Calu3 (cell line): Measurements from ENCODE around the gene NBEA. TPM values are rescaled to one million over a fixed set of nuclear protein-coding genes. Genes with fewer than 3 reads are reported as not detected.

Experiments
- BruUV-seq: library from RNA; stranded (reverse); fragments of 400-500 nt; replicated peaks from 2 replicates; lab custom pipeline; 2021; lab: Mats Ljungman, UMichigan
- CTCF ChIA-PET: fragments of 300-600 bp; sonication (Branson Sonifier 250); formaldehyde crosslinking; loops from one replicate; lab custom pipeline; 2022; ENCODE audit warnings: antibody characterized with exemption; lab: Charles Lee
- DNase-seq: peaks from one replicate; pipeline ENCODE4 v3.0.0; 2022
- H3K27ac Mint-ChIP-seq: one replicate; pipeline ENCODE4 v1.8.0; 2022; ENCODE audit warnings: mixed read lengths; ENCODE audit not compliant: unreplicated experiment
- H3K27me3 Mint-ChIP-seq: one replicate; pipeline ENCODE4 v1.8.0; 2022; ENCODE audit warnings: mixed read lengths; ENCODE audit not compliant: unreplicated experiment
- H3K36me3 Mint-ChIP-seq: one replicate; pipeline ENCODE4 v1.8.0; 2022; ENCODE audit warnings: mild to moderate bottlenecking, moderate library complexity, mixed read lengths; ENCODE audit not compliant: insufficient read depth, unreplicated experiment
- H3K4me1 Mint-ChIP-seq: one replicate; pipeline ENCODE4 v1.8.0; 2022; ENCODE audit warnings: mild to moderate bottlenecking, low read depth, mixed read lengths; ENCODE audit not compliant: unreplicated experiment
- H3K4me3 Mint-ChIP-seq: one replicate; pipeline ENCODE4 v1.8.0; 2022; ENCODE audit warnings: mild to moderate bottlenecking, low read depth, moderate library complexity, mixed read lengths; ENCODE audit not compliant: unreplicated experiment
- H3K9me3 Mint-ChIP-seq: one replicate; pipeline ENCODE4 v1.8.0; 2022; ENCODE audit warnings: low read depth, mixed read lengths; ENCODE audit not compliant: unreplicated experiment
- CTCF ChIP-seq: fragments of 200-600 bp; IDR thresholded peaks from one replicate; pipeline ENCODE4 v1.8.0; 2022; ENCODE audit warnings: antibody characterized with exemption; ENCODE audit not compliant: unreplicated experiment
- intact Hi-C: fragments of 100-400 bp; cut with micrococcal nuclease; formaldehyde crosslinking; loops from one replicate; pipeline ENCODE4 v1.10.0; 2022; ENCODE audit not compliant: unreplicated experiment
- total RNA-seq: library from RNA; stranded (reverse); gene quantifications from 2 replicates; pipeline ENCODE4 v1.2.3, GENCODE V29; 2022

NBEA gene
- total RNA-seq, 1 experiment from 2014 or later: 18.0 TPM

GRCh38 chr13:35475960-35476943 is 534.2 kb downstream of the NBEA start, which contains the start of gene MAB21L1:
Gene MAB21L1, minus strand, starts transcription at chr13:35476689. Its CDS starts 551 bp downstream, at chr13:35476138.
- no peaks in the 10 kb centered on the region for H3K36me3 Mint-ChIP-seq
- H3K27ac Mint-ChIP-seq: no peak within 1 kb of the TSS
- H3K9me3 Mint-ChIP-seq: no peaks in the 10 kb centered on the region
- H3K4me1 Mint-ChIP-seq: no peaks in the 10 kb centered on the region
- CTCF ChIA-PET: no interaction called here
- H3K4me3 Mint-ChIP-seq: no peak within 1 kb of the TSS
- no peak for TF ChIP-seq CTCF
- no TSS peak for BruUV-seq
- H3K27me3 Mint-ChIP-seq: no peaks in the 10 kb centered on the region
- intact Hi-C loops: no loop called here
- DNase-seq: no peak

GRCh38 chr13:35477386-35477946 is 535.4 kb downstream of the NBEA start:
- Mint-ChIP-seq H3K4me1 (no peaks in the 10 kb centered on the region), H3K4me3 (no peak overlapping the region), H3K27me3 (no peaks in the 10 kb centered on the region), H3K27ac (no peak overlapping the region), H3K36me3 (no peaks in the 10 kb centered on the region), H3K9me3 (no peaks in the 10 kb centered on the region)
- CTCF ChIA-PET: no interaction called here
- TF ChIP-seq CTCF: no peak
- BruUV-seq: no TSS peak
- intact Hi-C loops: no loop called here
- DNase-seq: no peak

GRCh38 chr13:35478271-35479037 is 536.4 kb downstream of the NBEA start:
- H3K4me3 Mint-ChIP-seq: no peak overlapping the region
- intact Hi-C loops: no loop called here
- BruUV-seq: no TSS peak
- H3K36me3 Mint-ChIP-seq: no peaks in the 10 kb centered on the region
- H3K27ac Mint-ChIP-seq: no peak overlapping the region
- H3K9me3 Mint-ChIP-seq: no peaks in the 10 kb centered on the region
- no peak for DNase-seq
- CTCF ChIA-PET: no interaction called here
- TF ChIP-seq CTCF: no peak
- H3K4me1 Mint-ChIP-seq: no peaks in the 10 kb centered on the region
- no peaks in the 10 kb centered on the region for H3K27me3 Mint-ChIP-seq

- Mint-ChIP-seq H3K27me3 (no peaks in the 10 kb centered on the region), H3K4me1 (no peaks in the 10 kb centered on the region), H3K9me3 (no peaks in the 10 kb centered on the region), H3K36me3 (no peaks in the 10 kb centered on the region), H3K4me3 (no peak overlapping the region), H3K27ac (no peak overlapping the region)
- BruUV-seq: no TSS peak
- no peak for TF ChIP-seq CTCF
- intact Hi-C loops: no loop called here
- no peak for DNase-seq
- CTCF ChIA-PET: no interaction called here
Measured at GRCh38 chr13:35479038-35479492, 537.0 kb downstream of the NBEA start.
